Right lobe of liver (tissue), 4 donors: ENCODE measurements around the gene CAMTA1.

ENCODE experiments used
- CTCF ChIP-seq, 4 donors: fragments of 200-600 bp in 3 of 4; fragments of 450-650 bp in 1 of 4; IDR thresholded peaks; one replicate each; pipeline versions ENCODE4 v1.5.1 to v1.8.0; 2016 to 2022; ENCODE audit warnings: antibody characterized with exemption in 4 of 4, mild to moderate bottlenecking in 2 of 4
- POLR2A ChIP-seq: fragments of 450-650 bp; IDR thresholded peaks from one replicate; pipeline ENCODE4 v1.6.1; 2017; ENCODE audit warnings: antibody characterized with exemption, mild to moderate bottlenecking
- donor health status: DM: no; HTN: no; CAD: no.
- donor health status: DM: no; HTN: no; CAD: no.
- donor health status: DM: no; HTN: yes; CAD: no.

- TF ChIP-seq POLR2A (no peak), CTCF (IDR thresholded peaks at IDR 0.05) (no peak)
Measured at GRCh38 chr1:7608628-7609305, 823.5 kb downstream of the CAMTA1 start.
